ENCODE measurements around the gene GAL3ST1. TPM values are rescaled to one million over a fixed set of nuclear protein-coding genes. Genes with fewer than 3 reads are reported as not detected.
A peak's percentile ranks its signal among the peaks of the same experiment; 100 is the strongest.

Gene GAL3ST1
- total and polyA plus RNA-seq, 8 donors: 0.87 to 48.4 (median 3.7) TPM

DNA sequence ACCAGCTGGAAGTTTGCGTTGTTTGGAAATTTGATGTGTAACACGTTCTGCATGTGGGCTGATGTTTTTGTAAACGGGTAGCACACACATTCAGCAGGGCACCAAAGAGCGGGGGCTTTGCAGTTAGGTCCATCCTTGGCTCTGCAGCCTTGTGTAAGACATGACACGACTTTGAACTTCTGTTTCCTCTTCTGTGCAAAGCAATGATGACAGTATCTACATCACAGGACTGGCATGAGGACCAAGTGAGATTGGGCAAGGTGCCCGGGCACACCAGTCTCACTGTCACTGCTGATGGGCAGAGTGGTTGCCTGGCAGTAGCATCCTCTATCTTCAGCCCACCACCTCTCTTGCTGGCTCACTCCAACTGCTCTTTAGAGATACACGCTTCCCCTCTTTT is 35.8 kb upstream of the GAL3ST1 start:
- TF ChIP-seq POLR2A (IDR thresholded peaks at IDR 0.05) (no peak), EP300 (IDR thresholded peaks at IDR 0.05) (no peak), POLR2AphosphoS5 (IDR thresholded peaks at IDR 0.05) (no peak)
- TF ChIP-seq, protein P1, sequence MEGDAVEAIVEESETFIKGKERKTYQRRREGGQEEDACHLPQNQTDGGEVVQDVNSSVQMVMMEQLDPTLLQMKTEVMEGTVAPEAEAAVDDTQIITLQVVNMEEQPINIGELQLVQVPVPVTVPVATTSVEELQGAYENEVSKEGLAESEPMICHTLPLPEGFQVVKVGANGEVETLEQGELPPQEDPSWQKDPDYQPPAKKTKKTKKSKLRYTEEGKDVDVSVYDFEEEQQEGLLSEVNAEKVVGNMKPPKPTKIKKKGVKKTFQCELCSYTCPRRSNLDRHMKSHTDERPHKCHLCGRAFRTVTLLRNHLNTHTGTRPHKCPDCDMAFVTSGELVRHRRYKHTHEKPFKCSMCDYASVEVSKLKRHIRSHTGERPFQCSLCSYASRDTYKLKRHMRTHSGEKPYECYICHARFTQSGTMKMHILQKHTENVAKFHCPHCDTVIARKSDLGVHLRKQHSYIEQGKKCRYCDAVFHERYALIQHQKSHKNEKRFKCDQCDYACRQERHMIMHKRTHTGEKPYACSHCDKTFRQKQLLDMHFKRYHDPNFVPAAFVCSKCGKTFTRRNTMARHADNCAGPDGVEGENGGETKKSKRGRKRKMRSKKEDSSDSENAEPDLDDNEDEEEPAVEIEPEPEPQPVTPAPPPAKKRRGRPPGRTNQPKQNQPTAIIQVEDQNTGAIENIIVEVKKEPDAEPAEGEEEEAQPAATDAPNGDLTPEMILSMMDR (IDR thresholded peaks at IDR 0.05): no peak
- H3K27me3 ChIP-seq: no peaks in the 10 kb centered on the region
- H3K9me3 ChIP-seq: no peaks in the 10 kb centered on the region
- intact Hi-C loops (cut with DNase I; ENCODE audit: low total_unique reads): no loop called here
- DNase-seq: no peak
- H3K36me3 ChIP-seq: peaks cover 0 to 52% (median 32%) of the 10 kb centered on the region in 4 donors
- peak overlapping the region in 2 of 5 donors; percentile 80 to 88 for H3K27ac ChIP-seq
- no peak overlapping the region for H3K4me3 ChIP-seq
- peaks cover 30 to 49% (median 41%) of the 10 kb centered on the region in 4 donors for H3K4me1 ChIP-seq
- 68 to 79% (median 76%) methylated on average over 7 of the region's 7 CpGs for WGBS, 5 donors

DNA sequence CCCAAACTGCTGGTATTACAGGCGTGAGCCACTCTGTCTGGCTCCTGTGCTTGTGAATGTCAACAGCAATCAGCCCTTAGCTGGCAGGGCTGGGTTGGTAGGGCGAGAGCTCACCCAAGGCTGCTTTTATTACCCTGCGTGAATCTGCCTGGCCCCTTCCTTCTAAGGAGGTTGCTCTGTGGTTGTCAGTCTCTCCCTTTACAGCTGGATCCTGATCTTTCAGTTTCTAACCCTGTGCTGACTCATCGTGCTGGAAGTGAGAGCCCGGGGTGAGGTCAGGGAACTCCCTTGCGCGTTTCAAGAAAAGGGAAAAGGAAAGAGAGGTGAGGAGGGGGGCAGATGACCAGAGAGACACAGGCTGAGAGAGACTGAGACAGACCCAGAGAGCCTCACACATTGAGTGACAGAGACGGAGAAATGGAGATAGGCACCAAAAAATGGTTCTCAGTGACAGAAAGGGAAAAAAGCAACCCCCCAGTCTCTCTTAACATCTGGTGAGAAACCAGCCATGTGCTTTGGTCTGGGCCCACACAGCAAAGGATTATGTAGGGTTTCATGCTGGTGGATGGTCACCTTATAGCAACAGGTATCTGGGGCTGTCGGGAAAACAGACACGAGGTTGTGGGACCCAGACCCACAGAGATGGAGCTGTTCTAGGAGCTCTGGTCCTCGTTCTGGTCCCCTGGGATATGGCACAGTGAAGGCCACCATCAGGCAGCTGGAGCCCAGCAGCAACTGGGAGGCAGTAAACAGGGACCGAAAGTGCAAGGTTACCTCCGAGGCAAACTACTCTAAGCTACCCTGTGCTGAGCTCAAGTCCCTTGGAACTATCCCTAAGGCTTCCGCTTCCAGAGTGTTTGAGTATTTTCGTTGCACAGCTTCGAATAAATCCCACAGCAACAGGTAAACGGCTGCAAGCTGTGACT is 35.1 kb upstream of the GAL3ST1 start:
- intact Hi-C loops (cut with DNase I; ENCODE audit: low total_unique reads): no loop called here
- Histone ChIP-seq H3K36me3 (peaks cover 0 to 45% (median 26%) of the 10 kb centered on the region in 4 donors), H3K27me3 (no peaks in the 10 kb centered on the region), H3K4me3 (no peak overlapping the region), H3K27ac (peak overlapping the region; percentile 54 to 88 (median 71)), H3K9me3 (no peaks in the 10 kb centered on the region), H3K4me1 (peaks cover 30 to 57% (median 47%) of the 10 kb centered on the region in 4 donors)
- peak in 2 of 3 donors; percentile 61 to 63 for TF ChIP-seq POLR2AphosphoS5 (IDR thresholded peaks at IDR 0.05)
- TF ChIP-seq, protein P1 (IDR thresholded peaks at IDR 0.05): no peak
- 54 to 61% (median 58%) methylated on average over 16 to 17 of the region's 17 CpGs for WGBS, 5 donors
- DNase-seq: peak; percentile 61 to 84

DNA sequence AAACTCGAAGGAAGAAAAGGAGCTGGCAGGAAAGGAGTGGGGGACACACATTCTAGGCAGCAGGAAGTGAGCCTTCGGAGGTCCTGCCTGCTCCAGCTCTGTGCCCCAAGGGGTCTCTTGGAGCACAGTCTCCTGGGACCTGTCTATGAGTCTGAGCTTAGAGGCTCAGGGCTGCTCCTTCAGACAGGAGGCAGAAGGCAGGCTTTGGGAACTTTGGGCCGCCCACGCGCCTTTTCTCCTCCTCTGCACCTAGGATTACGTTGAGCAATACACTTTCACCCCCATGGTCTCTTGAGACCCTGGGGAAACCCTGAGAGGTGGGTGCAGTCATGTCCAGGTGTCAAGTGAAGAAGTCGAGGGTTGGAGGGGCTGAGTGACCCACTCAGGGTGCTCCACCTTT is 33.5 kb upstream of the GAL3ST1 start:
- Histone ChIP-seq H3K36me3 (peaks cover 0 to 29% (median 16%) of the 10 kb centered on the region in 4 donors), H3K4me1 (peaks cover 30 to 70% (median 50%) of the 10 kb centered on the region in 4 donors), H3K27me3 (no peaks in the 10 kb centered on the region), H3K27ac (peak overlapping the region in 3 of 5 donors; percentile 71 to 88 (median 80)), H3K4me3 (peak overlapping the region in 3 of 4 donors; percentile 47 to 65 (median 64)), H3K9me3 (no peaks in the 10 kb centered on the region)
- 67 to 89% (median 83%) methylated on average over 7 of the region's 7 CpGs for WGBS, 5 donors
- no peak for TF ChIP-seq POLR2AphosphoS5 (IDR thresholded peaks at IDR 0.05)
- TF ChIP-seq, protein P1 (IDR thresholded peaks at IDR 0.05): no peak
- TF ChIP-seq EP300 (IDR thresholded peaks at IDR 0.05): no peak
- TF ChIP-seq POLR2A (IDR thresholded peaks at IDR 0.05): no peak
- DNase-seq: no peak
- intact Hi-C loops (cut with DNase I; ENCODE audit: low total_unique reads): no loop called here

DNA sequence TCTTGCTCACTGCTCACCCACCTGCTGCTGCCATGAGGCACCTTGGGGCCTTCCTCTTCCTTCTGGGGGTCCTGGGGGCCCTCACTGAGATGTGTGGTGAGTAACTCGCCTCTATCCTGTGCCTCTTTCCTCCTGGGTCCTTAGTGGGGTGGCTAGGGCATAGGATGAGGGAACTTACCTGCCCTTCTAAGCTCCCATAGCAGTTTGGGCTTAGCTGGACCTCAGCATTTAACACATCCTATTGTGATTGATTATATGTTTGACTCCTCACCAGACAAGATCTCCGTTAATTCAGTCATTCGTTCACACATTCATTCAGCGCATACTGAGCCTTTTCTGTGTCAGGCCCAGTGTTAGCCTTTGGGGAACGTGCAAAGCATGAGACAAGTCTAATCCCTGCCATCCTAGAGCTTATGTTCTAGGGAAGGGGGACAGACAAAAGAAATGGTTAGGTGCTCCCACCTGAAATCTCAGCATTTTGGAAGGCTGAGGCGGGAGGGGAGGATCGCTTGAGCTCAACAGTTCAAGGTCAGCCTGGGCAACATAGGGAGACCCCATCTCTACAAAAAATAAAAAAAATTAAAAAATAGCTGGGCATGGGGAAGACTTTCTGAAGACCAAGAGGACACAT is 33.0 kb upstream of the GAL3ST1 start:
- Histone ChIP-seq H3K4me1 (peaks cover 30 to 70% (median 50%) of the 10 kb centered on the region in 4 donors), H3K27ac (peak overlapping the region; percentile 60 to 88 (median 79)), H3K9me3 (no peaks in the 10 kb centered on the region), H3K36me3 (peaks cover 0 to 24% (median 14%) of the 10 kb centered on the region in 4 donors), H3K4me3 (peak overlapping the region; percentile 47 to 65 (median 64)), H3K27me3 (no peaks in the 10 kb centered on the region)
- DNase-seq: no peak
- TF ChIP-seq POLR2A (IDR thresholded peaks at IDR 0.05) (no peak), POLR2AphosphoS5 (IDR thresholded peaks at IDR 0.05) (no peak), EP300 (IDR thresholded peaks at IDR 0.05) (no peak)
- TF ChIP-seq, protein P1 (IDR thresholded peaks at IDR 0.05): no peak
- intact Hi-C loops (cut with DNase I; ENCODE audit: low total_unique reads): no loop called here
- 62 to 77% (median 70%) methylated on average over 7 of the region's 7 CpGs for WGBS, 5 donors
